WTC11 (cell line): Measurements from ENCODE around the gene PDE11A. TPM values are rescaled to one million over a fixed set of nuclear protein-coding genes. Genes with fewer than 3 reads are reported as not detected.

Experiments
- ATAC-seq: fragments of 200-7000 bp; cut with Tn5 transposase; 2 replicates; pipeline ENCODE4 v1.10.0; 2021; ENCODE audit warnings: mild to moderate bottlenecking, moderate library complexity
- CTCF ChIA-PET: fragments of 300-600 bp; sonication (Branson Sonifier 250); formaldehyde crosslinking; loops from one replicate; lab custom pipeline; 2021; ENCODE audit warnings: antibody characterized with exemption; lab: Charles Lee
- POLR2A ChIA-PET: fragments of 350-600 bp; sonication (Branson Sonifier 250); formaldehyde crosslinking; loops from one replicate; lab custom pipeline; 2021; ENCODE audit warnings: antibody characterized with exemption; lab: Charles Lee
- DNase-seq: peaks from one replicate; pipeline ENCODE4 v3.0.0; 2021; ENCODE audit warnings: low spot score
- H3K27ac Mint-ChIP-seq: 2 replicates; pipeline ENCODE4 v1.8.0; 2021; ENCODE audit warnings: mixed read lengths
- H3K27me3 Mint-ChIP-seq: 2 replicates; pipeline ENCODE4 v1.8.0; 2021; ENCODE audit warnings: low read depth, mild to moderate bottlenecking, moderate library complexity, mixed read lengths
- H3K36me3 Mint-ChIP-seq: 2 replicates; pipeline ENCODE4 v1.8.0; 2021; ENCODE audit warnings: mixed read lengths
- H3K4me1 Mint-ChIP-seq: 2 replicates; pipeline ENCODE4 v1.8.0; 2022; ENCODE audit warnings: mixed read lengths
- H3K4me3 Mint-ChIP-seq: 2 replicates; pipeline ENCODE4 v1.8.0; 2021; ENCODE audit warnings: mild to moderate bottlenecking, moderate library complexity, mixed read lengths
- H3K9me3 Mint-ChIP-seq: 2 replicates; pipeline ENCODE4 v1.8.0; 2021; ENCODE audit warnings: mixed read lengths
- E2F5 ChIP-seq: sonication (generic); formaldehyde crosslinking; IDR thresholded peaks from 2 replicates; pipeline ENCODE4 v1.8.1; 2022; ENCODE audit warnings: mild to moderate bottlenecking, moderate library complexity, missing genetic modification reagents
- ELF4 ChIP-seq: sonication (generic); formaldehyde crosslinking; IDR thresholded peaks from 2 replicates; pipeline ENCODE4 v1.8.1; 2022; ENCODE audit warnings: low read depth, mild to moderate bottlenecking, moderate library complexity, missing genetic modification reagents
- ESRRA ChIP-seq: sonication (generic); formaldehyde crosslinking; IDR thresholded peaks from 2 replicates; pipeline ENCODE4 v1.8.1; 2022; ENCODE audit warnings: mild to moderate bottlenecking, missing genetic modification reagents, borderline replicate concordance
- FOXP1 ChIP-seq: sonication (generic); formaldehyde crosslinking; IDR thresholded peaks from 2 replicates; pipeline ENCODE4 v1.8.0; 2022; ENCODE audit warnings: missing genetic modification reagents, mild to moderate bottlenecking, moderate library complexity, borderline replicate concordance
- KAT7 ChIP-seq: sonication (generic); formaldehyde crosslinking; IDR thresholded peaks from 2 replicates; pipeline ENCODE4 v1.8.1; 2023; ENCODE audit warnings: missing genetic modification reagents, mild to moderate bottlenecking, borderline replicate concordance
- MXD4 ChIP-seq: fragments of 250-450 bp; sonication (Bioruptor Pico); IDR thresholded peaks from 2 replicates; pipeline ENCODE4 v1.8.0; 2021; ENCODE audit warnings: mild to moderate bottlenecking, moderate library complexity, borderline replicate concordance
- NR3C1 ChIP-seq: sonication (generic); formaldehyde crosslinking; conservative IDR thresholded peaks from 2 replicates; pipeline ENCODE4 v1.8.1; 2023; ENCODE audit warnings: low read depth, mild to moderate bottlenecking, missing genetic modification reagents
- OVOL2 ChIP-seq: fragments of 250-450 bp; sonication (Bioruptor Pico); IDR thresholded peaks from 2 replicates; pipeline ENCODE4 v1.9.0; 2021; ENCODE audit warnings: mild to moderate bottlenecking, borderline replicate concordance
- PRDM15 ChIP-seq: sonication (generic); formaldehyde crosslinking; IDR thresholded peaks from 2 replicates; pipeline ENCODE4 v1.8.0; 2022; ENCODE audit warnings: missing genetic modification reagents
- RORB ChIP-seq: fragments of 250-450 bp; sonication (Bioruptor Pico); IDR thresholded peaks from 2 replicates; pipeline ENCODE4 v1.9.0; 2021; ENCODE audit warnings: mild to moderate bottlenecking
- TCF7 ChIP-seq: sonication (generic); formaldehyde crosslinking; IDR thresholded peaks from 2 replicates; pipeline ENCODE4 v1.8.0; 2022; ENCODE audit warnings: mild to moderate bottlenecking, low read depth, missing genetic modification reagents, moderate library complexity
- TEAD1 ChIP-seq: sonication (generic); formaldehyde crosslinking; IDR thresholded peaks from 2 replicates; pipeline ENCODE4 v1.8.0; 2022; ENCODE audit warnings: mild to moderate bottlenecking, missing genetic modification reagents
- TEAD4 ChIP-seq: sonication (generic); formaldehyde crosslinking; IDR thresholded peaks from 2 replicates; pipeline ENCODE4 v1.8.0; 2022; ENCODE audit warnings: mild to moderate bottlenecking, missing genetic modification reagents
- USF2 ChIP-seq: sonication (generic); formaldehyde crosslinking; IDR thresholded peaks from 2 replicates; pipeline ENCODE4 v1.8.1; 2023; ENCODE audit warnings: mild to moderate bottlenecking, missing genetic modification reagents, moderate library complexity
- ZBTB21 ChIP-seq: sonication (generic); formaldehyde crosslinking; IDR thresholded peaks from 2 replicates; pipeline ENCODE4 v1.8.1; 2023; ENCODE audit warnings: mild to moderate bottlenecking, missing genetic modification reagents, borderline replicate concordance
- ZNF281 ChIP-seq: sonication (generic); formaldehyde crosslinking; IDR thresholded peaks from 2 replicates; pipeline ENCODE4 v1.8.0; 2023; ENCODE audit warnings: mild to moderate bottlenecking, missing genetic modification reagents
- total RNA-seq: library from RNA; stranded (reverse); gene quantifications from 3 replicates; pipeline ENCODE4 v1.2.3, GENCODE V29; 2021

The PDE11A gene
- total RNA-seq, 1 experiment from 2014 or later, result 0.13 TPM

GRCh38 chr2:178029342-178029741 lies 43.2 kb downstream of the PDE11A start:
- CTCF ChIA-PET, result no interaction called here
- POLR2A ChIA-PET, result no interaction called here
- H3K4me3 Mint-ChIP-seq, result no peak overlapping the region
- peaks cover 3% of the 10 kb centered on the region; the same call in 1 of the 2 replicates for H3K27me3 Mint-ChIP-seq
- DNase-seq (no peak), ATAC-seq (no peak)
- H3K27ac Mint-ChIP-seq, result no peak overlapping the region
- H3K4me1 Mint-ChIP-seq, result peaks cover 6% of the 10 kb centered on the region; the same call in 1 of the 2 replicates
- peaks cover 17% of the 10 kb centered on the region for H3K9me3 Mint-ChIP-seq
- no peaks in the 10 kb centered on the region for H3K36me3 Mint-ChIP-seq
- TF ChIP-seq TEAD4 (CRISPR knock-in tag), result no peak

GRCh38 chr2:178025551-178026185 lies 46.9 kb downstream of the PDE11A start:
- Mint-ChIP-seq H3K27me3 (no peaks in the 10 kb centered on the region), H3K36me3 (no peaks in the 10 kb centered on the region), H3K4me1 (peaks cover 12% of the 10 kb centered on the region), H3K4me3 (no peak overlapping the region), H3K9me3 (no peaks in the 10 kb centered on the region), H3K27ac (no peak overlapping the region)
- POLR2A ChIA-PET, result no interaction called here
- CTCF ChIA-PET, result no interaction called here
- DNase-seq (no peak), ATAC-seq (no peak)
- TF ChIP-seq TCF7 (CRISPR knock-in tag) (no peak), OVOL2 (CRISPR knock-in tag) (no peak), ZBTB21 (CRISPR knock-in tag) (no peak), KAT7 (CRISPR knock-in tag) (no peak), USF2 (CRISPR knock-in tag) (no peak)

GRCh38 chr2:178018141-178018540 lies 54.4 kb downstream of the PDE11A start:
- Mint-ChIP-seq H3K4me3 (no peak overlapping the region), H3K4me1 (no peaks in the 10 kb centered on the region), H3K27ac (no peak overlapping the region), H3K9me3 (peaks cover 8% of the 10 kb centered on the region; the same call in 1 of the 2 replicates), H3K36me3 (no peaks in the 10 kb centered on the region), H3K27me3 (no peaks in the 10 kb centered on the region)
- DNase-seq (no peak), ATAC-seq (no peak)
- TF ChIP-seq MXD4 (no peak), NR3C1 (CRISPR knock-in tag) (no peak), ZNF281 (CRISPR knock-in tag) (no peak), TEAD1 (CRISPR knock-in tag) (no peak), ELF4 (CRISPR knock-in tag) (no peak), TCF7 (CRISPR knock-in tag) (no peak), RORB (CRISPR knock-in tag) (no peak), PRDM15 (CRISPR knock-in tag) (no peak), ESRRA (CRISPR knock-in tag) (no peak), E2F5 (no peak), FOXP1 (no peak)
- CTCF ChIA-PET, result no interaction called here
- POLR2A ChIA-PET, result no interaction called here
